Activated naive CD8-positive, alpha-beta T cell treated with anti-CD3 and anti-CD28 coated beads, Interleukin-2, amount 10 ng/mL, durations not matched to agents 7 days and 5 days (primary cell): ENCODE results near the gene KLK7. TPM values are rescaled to one million over a fixed set of nuclear protein-coding genes. Genes with fewer than 3 reads are reported as not detected.

Experiments
- ATAC-seq: fragments of 150-1000 bp; cut with Tn5 transposase; one replicate; pipeline ENCODE4 v1.10.0; 2021; ENCODE audit warnings: low read depth, moderate library complexity
- POLR2A ChIA-PET: fragments of 350-600 bp; sonication (Branson Sonifier 250); formaldehyde crosslinking; loops from one replicate; lab custom pipeline; 2021; ENCODE audit warnings: antibody characterized with exemption; lab: Charles Lee
- DNase-seq: peaks from one replicate; pipeline ENCODE4 v3.0.0; 2021
- H3K27ac Mint-ChIP-seq: one replicate; pipeline ENCODE4 v1.8.0; 2022; ENCODE audit warnings: mild to moderate bottlenecking, mixed read lengths
- H3K27me3 Mint-ChIP-seq: one replicate; pipeline ENCODE4 v1.8.0; 2022; ENCODE audit warnings: mild to moderate bottlenecking, moderate library complexity, mixed read lengths
- H3K36me3 Mint-ChIP-seq: one replicate; pipeline ENCODE4 v1.8.0; 2021; ENCODE audit warnings: mild to moderate bottlenecking, mixed read lengths
- H3K4me1 Mint-ChIP-seq: one replicate; pipeline ENCODE4 v1.8.0; 2021; ENCODE audit warnings: mixed read lengths
- H3K4me3 Mint-ChIP-seq: one replicate; pipeline ENCODE4 v1.8.0; 2022; ENCODE audit warnings: mild to moderate bottlenecking, moderate library complexity, mixed read lengths
- H3K9me3 Mint-ChIP-seq: one replicate; pipeline ENCODE4 v1.8.0; 2021; ENCODE audit warnings: mixed read lengths
- total RNA-seq, 2 experiments: library from RNA; stranded (reverse); gene quantifications; one replicate each; pipeline ENCODE4 v1.2.3, GENCODE V29; 2021

Gene KLK7
- not detected for total RNA-seq

DNA sequence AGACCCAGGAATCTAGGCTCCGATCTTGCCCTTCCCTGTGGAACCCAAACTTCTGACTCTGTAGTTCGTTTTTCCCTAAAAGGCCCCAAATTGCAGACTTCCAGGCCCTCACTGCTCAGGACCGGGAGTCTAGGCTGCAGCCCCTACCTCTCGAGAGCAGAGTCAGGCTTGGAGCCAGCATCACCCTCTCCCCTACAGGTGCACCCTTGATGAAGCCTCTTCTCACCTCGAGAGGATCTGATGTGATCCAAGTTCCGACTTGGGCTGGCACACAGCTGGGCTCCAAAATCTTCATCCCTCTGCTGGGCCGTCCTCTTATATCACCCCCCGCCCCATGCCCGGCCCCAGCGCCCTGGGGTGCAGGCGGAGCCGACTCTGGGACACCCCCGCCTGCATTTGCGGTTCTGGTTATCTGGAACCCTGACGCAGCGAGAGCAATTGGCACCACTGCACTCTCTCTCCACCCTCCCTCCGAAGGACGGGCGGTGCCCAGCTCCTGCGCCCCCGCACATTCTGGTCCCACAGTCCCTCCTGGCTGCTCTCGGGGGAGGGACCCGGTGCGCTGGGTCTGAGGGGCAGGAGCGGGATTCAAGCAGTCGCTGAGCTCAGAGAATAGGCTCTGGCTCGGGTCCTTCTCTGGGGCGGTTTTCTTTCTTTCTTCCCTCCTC lies at the start of gene KLK7:
KLK7 (minus strand) TSS at position 293 of the 668 bp plus-strand sequence. CDS start 1,518 bp downstream, outside the sequence.
- Mint-ChIP-seq H3K4me3 (no peak within 1 kb of the TSS), H3K4me1 (no peaks in the 10 kb centered on the region), H3K27ac (no peak within 1 kb of the TSS), H3K36me3 (no peaks in the 10 kb centered on the region), H3K9me3 (no peaks in the 10 kb centered on the region), H3K27me3 (peaks cover 40% of the 10 kb centered on the region)
- no peak for DNase-seq
- POLR2A ChIA-PET: no interaction called here
- no peak for ATAC-seq

DNA sequence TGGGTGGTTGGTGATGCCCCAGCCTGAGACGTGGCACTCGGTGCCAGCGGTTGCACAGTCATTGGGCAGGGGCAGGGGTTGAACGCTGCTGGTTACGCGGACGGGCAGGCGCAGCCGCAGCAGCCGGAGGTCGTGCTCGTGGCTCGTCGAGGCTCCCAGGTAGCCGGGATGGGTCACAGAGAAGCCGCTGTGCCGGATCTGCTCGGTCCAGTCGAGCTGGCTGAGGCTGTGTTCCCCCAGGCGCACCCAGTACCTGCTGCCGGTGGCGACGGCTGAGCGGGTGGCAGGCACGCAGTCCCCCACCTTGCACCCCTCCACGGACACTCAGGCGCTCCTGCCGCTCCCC lies 48.1 kb upstream of the KLK7 start:
- no peak overlapping the region for H3K27ac Mint-ChIP-seq
- no peaks in the 10 kb centered on the region for H3K36me3 Mint-ChIP-seq
- H3K4me1 Mint-ChIP-seq: no peaks in the 10 kb centered on the region
- no peak overlapping the region for H3K4me3 Mint-ChIP-seq
- H3K9me3 Mint-ChIP-seq: no peaks in the 10 kb centered on the region
- ATAC-seq (no peak), DNase-seq (no peak)
- H3K27me3 Mint-ChIP-seq: peaks cover 8% of the 10 kb centered on the region
- POLR2A ChIA-PET: no interaction called here

DNA sequence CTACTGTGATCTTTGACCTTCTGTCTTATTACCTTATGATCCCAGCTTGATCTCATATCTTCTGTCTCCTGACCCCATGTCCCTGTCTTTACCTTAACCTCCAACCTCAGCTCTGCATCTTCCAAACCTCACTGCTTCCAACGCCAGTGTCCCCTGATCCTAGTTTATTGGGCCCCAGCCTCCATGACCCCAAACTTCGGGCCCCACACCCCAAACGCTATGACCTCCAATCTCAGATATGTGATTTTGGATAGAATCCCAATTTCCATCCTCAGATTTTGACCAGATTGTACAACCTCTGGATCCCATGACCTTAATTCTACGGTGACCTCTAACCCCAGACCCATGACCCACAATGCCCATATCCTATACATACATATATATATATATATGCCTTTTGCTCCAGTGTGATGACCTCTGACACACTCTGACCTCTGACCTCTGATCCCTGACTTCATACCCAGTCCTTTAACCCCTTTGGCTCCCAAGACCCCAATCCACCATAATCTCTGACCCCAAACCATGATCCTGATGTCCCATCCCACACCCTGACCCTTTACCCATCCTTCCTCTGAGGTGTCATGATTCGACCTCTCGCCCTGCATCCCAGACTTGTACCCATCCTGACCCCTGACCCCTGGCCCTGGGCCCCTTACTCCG lies 47.6 kb upstream of the KLK7 start:
- Mint-ChIP-seq H3K36me3 (no peaks in the 10 kb centered on the region), H3K27me3 (peaks cover 11% of the 10 kb centered on the region), H3K27ac (no peak overlapping the region), H3K9me3 (no peaks in the 10 kb centered on the region), H3K4me1 (no peaks in the 10 kb centered on the region), H3K4me3 (no peak overlapping the region)
- no peak for ATAC-seq
- POLR2A ChIA-PET: no interaction called here
- DNase-seq: no peak

DNA sequence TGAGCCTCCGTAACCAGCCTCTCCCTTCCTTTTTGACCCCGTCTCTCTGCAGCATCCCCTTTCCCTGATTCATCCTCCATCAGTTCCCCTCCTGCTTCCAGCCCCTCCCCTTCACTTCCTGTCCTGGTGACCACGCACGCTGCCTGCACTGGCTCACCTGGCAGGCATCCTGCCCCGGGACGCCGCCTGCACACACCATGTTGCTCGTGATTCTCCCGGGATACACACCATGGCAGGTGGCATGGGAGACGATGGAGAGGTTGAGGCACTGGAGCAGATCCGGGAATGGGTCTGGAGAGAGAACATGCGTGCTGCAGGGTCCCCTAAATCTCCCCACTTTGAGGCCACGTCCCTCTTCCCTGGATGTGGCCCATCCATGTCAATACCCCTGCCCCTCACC lies 46.9 kb upstream of the KLK7 start:
- Mint-ChIP-seq H3K27ac (no peak overlapping the region), H3K36me3 (no peaks in the 10 kb centered on the region), H3K27me3 (peaks cover 8% of the 10 kb centered on the region), H3K4me3 (no peak overlapping the region), H3K9me3 (no peaks in the 10 kb centered on the region), H3K4me1 (no peaks in the 10 kb centered on the region)
- ATAC-seq: no peak
- DNase-seq: no peak
- POLR2A ChIA-PET: no interaction called here

DNA sequence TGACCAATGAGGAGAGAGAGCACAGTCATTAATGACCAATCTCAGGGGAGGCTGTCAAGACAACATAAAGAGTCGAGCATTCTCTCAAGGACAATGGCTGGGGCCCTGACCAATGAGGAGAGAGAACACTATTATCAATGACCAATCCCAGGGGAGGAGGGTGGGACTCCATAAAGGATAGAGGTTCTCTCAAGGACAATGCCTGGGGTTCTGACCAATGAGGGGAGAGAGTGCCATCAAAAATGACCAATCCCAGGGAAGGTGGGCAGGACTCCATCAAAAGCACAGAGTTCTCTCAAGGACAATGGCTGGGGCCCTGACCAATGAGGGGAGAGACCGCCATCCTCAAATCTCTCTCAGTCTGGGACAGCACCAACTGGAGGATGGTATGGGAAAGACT lies 46.0 kb upstream of the KLK7 start:
- no peaks in the 10 kb centered on the region for H3K9me3 Mint-ChIP-seq
- POLR2A ChIA-PET: no interaction called here
- H3K36me3 Mint-ChIP-seq: no peaks in the 10 kb centered on the region
- DNase-seq (no peak), ATAC-seq (no peak)
- peaks cover 14% of the 10 kb centered on the region for H3K27me3 Mint-ChIP-seq
- H3K4me3 Mint-ChIP-seq: no peak overlapping the region
- H3K27ac Mint-ChIP-seq: no peak overlapping the region
- H3K4me1 Mint-ChIP-seq: no peaks in the 10 kb centered on the region

DNA sequence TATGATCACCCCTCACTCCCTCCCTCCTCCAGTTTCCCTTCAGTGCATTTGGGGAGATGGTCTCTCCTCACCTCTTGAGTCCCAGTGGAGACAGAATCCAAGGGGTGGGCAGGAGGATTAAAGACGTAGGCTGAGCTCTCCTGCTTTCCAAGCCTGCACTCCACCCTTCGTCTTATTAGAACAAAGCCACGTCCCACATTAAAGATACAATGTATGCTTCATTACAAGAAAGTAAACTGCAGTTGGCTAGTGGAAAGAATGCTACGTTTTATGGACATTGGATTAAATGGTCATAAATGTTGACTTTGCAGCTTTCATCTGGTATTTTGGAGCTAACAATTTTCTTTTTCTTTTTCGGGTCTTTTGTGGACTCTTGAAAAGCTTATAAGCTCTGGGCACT lies 44.2 kb upstream of the KLK7 start:
- Mint-ChIP-seq H3K36me3 (no peaks in the 10 kb centered on the region), H3K9me3 (no peaks in the 10 kb centered on the region), H3K4me3 (no peak overlapping the region), H3K27me3 (peaks cover 13% of the 10 kb centered on the region), H3K4me1 (no peaks in the 10 kb centered on the region), H3K27ac (no peak overlapping the region)
- ATAC-seq (no peak), DNase-seq (no peak)
- POLR2A ChIA-PET: interaction anchor here (1.1 kb wide), 1 partner anchor 9 kb away, joined by 3 read pairs; no protein-coding TSS in a partner anchor

DNA sequence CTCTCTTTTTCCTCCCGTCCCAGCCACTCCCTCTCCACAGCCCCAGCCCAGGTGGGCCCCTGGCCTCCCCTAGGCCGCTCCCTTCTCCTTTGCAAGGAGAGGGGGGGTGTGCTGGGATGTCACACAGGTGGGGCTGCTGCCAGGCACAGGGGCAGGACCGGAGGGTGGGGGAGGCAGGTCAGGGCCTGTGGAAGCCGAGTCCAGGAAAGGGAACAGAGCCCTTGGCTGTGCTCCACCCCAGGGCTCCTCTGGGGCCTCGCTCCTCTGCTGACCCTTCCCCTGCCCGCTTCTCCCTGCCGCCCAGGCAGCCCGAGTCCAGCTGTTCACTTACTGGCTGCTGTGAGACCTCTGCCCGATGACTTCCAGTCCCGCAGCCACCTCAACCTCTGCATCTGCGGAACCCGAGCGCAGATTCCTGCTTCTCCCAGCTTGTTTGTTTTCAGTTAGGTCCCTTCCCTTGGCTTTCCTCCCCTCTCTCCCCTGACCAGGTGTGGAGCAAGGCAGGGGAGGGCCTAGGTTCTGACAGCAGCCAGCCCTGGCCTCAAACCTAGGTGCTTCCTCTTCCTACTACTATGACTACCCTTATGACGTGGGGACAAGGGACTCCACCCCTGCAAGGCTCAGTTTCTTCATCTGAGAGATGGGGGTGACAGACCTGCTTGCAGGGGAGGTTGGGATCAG lies 43.5 kb upstream of the KLK7 start:
- no peak for DNase-seq
- H3K36me3 Mint-ChIP-seq: no peaks in the 10 kb centered on the region
- no peak overlapping the region for H3K4me3 Mint-ChIP-seq
- ATAC-seq: no peak
- POLR2A ChIA-PET: interaction anchor here (1.1 kb wide), 1 partner anchor 8 kb away, joined by 3 read pairs; no protein-coding TSS in a partner anchor
- no peak overlapping the region for H3K27ac Mint-ChIP-seq
- peaks cover 18% of the 10 kb centered on the region for H3K27me3 Mint-ChIP-seq
- H3K4me1 Mint-ChIP-seq: no peaks in the 10 kb centered on the region
- no peaks in the 10 kb centered on the region for H3K9me3 Mint-ChIP-seq

DNA sequence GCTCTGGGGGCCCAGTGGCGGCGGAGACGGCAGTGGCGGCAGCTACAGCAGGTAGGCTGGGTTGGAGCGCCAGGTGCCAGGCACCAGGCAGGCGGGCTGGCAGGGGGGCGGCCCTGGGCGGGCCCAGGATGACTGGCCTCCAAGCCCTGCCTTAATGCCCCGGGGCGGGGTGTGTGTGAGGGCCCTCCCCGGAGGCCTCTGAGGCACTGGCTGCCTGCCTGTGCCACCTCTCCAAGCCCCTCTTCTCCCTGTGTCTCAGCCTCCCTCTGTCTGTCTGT lies 42.8 kb upstream of the KLK7 start, which contains the start of gene KLK11:
KLK11 (minus strand) TSS at position 63 of the 278 bp plus-strand sequence. CDS start 985 bp downstream, outside the sequence.
- no peaks in the 10 kb centered on the region for H3K9me3 Mint-ChIP-seq
- no peak within 1 kb of the TSS for H3K27ac Mint-ChIP-seq
- peaks cover 22% of the 10 kb centered on the region for H3K27me3 Mint-ChIP-seq
- H3K36me3 Mint-ChIP-seq: no peaks in the 10 kb centered on the region
- no peak for DNase-seq
- no peak for ATAC-seq
- H3K4me3 Mint-ChIP-seq: no peak within 1 kb of the TSS
- POLR2A ChIA-PET: no interaction called here
- no peaks in the 10 kb centered on the region for H3K4me1 Mint-ChIP-seq

DNA sequence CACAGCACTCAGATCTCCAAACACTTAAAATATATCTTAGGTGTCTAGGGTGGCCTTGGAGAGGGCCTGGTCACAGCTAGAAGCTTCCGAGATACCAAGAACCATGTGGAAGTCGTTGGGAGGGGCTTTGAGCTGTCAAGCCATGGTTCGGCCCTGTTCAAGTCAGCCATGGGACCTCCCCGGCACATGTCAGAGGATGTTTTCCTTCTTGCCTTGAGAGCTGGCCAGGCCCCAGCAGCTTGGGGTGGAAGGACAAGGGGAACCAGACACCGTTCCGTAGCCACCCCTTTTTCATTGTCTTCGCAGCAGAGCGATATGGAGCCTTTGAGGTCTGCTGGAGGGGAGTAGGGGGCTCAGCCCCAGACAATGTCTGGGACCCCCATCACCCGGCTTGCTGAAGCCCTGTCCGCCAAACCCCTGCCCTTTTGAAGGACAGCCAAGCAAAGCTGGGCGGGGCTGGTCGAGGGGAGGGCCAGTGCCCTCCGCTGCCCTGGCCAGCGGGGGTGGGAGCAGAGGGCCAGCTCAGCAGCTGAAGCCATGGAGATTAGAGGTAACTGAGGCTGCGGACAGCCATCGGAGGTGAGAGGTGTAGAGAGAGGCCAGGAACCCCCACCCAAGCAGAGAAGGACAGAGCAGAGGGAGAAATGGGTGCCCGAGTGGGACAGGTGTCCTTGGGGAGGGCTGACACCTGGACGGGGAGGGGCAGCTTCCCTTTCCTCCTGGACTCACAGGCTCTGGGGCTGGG lies 42.3 kb upstream of the KLK7 start:
- H3K9me3 Mint-ChIP-seq: no peaks in the 10 kb centered on the region

DNA sequence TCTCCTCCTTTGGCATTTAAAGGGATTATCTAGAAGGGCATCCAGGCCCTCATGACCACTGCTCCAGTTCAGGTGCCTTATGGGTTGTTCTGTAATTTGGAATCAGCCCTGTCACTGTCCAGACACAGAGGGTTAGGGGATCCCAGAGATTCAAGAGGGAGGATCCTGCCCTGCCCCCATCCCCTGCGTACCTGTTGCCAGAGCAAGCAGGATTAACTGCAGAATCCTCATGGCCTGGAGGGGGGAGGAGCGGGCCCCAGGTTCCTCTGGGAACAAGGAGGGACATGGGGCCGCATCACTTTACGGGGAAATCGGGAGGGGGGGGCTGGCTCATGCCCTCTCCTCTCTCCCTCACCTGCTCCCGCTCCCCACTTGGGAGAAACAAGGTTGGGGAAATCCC lies 41.7 kb upstream of the KLK7 start:
- no peak for DNase-seq
- Mint-ChIP-seq H3K9me3 (no peaks in the 10 kb centered on the region), H3K4me1 (no peaks in the 10 kb centered on the region), H3K27ac (no peak overlapping the region), H3K36me3 (no peaks in the 10 kb centered on the region), H3K27me3 (peaks cover 29% of the 10 kb centered on the region), H3K4me3 (no peak overlapping the region)
- POLR2A ChIA-PET: no interaction called here
- no peak for ATAC-seq

More for the DNA sequence above, 42.3 kb upstream of the KLK7 start:
- no peak for DNase-seq
- Mint-ChIP-seq H3K27me3 (peaks cover 25% of the 10 kb centered on the region), H3K4me3 (no peak overlapping the region), H3K27ac (no peak overlapping the region), H3K4me1 (no peaks in the 10 kb centered on the region), H3K36me3 (no peaks in the 10 kb centered on the region)
- no peak for ATAC-seq
- POLR2A ChIA-PET: no interaction called here

DNA sequence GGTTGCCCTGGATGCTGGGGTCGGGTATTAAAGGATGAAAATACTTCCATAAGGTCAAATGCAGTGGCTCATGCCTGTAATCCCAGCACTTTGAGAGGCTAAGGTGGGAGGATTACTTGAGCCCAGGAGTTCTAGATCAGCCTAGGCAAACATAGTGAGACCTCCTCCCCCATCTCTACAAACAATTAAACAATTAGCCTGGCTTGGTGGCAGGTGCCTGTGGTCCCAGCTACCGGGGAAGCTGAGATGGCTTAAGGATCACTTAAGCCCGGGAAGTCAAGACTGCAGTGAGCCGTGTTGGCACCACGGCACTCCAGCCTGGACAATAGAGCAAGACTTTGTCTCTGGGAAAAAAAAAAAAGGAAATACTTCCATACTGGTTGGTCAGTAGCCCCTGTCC lies 41.2 kb upstream of the KLK7 start:
- H3K27ac Mint-ChIP-seq: no peak overlapping the region
- DNase-seq: no peak
- no peak overlapping the region for H3K4me3 Mint-ChIP-seq
- POLR2A ChIA-PET: no interaction called here
- peaks cover 33% of the 10 kb centered on the region for H3K27me3 Mint-ChIP-seq
- H3K36me3 Mint-ChIP-seq: no peaks in the 10 kb centered on the region
- no peak for ATAC-seq
- H3K9me3 Mint-ChIP-seq: no peaks in the 10 kb centered on the region
- peaks cover 2% of the 10 kb centered on the region for H3K4me1 Mint-ChIP-seq

DNA sequence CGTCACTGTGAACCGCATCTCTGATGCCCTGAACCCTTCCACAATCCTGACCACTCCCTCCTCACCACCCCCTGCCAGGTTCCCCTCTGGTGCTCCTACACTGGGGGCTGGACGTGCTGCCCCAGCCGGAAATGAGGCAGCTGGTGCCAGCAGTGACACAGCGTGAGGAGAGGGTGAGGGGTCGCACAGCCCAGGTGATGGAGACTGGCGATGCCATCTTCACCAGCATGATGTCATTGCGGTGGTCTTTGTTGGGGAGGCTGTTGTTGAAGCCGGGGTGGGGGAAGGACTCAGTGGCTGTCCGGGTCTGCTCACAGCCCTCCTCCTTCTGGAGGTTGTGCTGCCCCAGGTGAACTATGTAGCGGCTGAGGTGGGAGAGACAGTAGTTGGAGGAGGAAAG lies 40.2 kb upstream of the KLK7 start:
- H3K4me3 Mint-ChIP-seq: no peak overlapping the region
- DNase-seq (no peak), ATAC-seq (no peak)
- no peak overlapping the region for H3K27ac Mint-ChIP-seq
- no peaks in the 10 kb centered on the region for H3K9me3 Mint-ChIP-seq
- POLR2A ChIA-PET: interaction anchor here (0.6 kb wide), 1 partner anchor 16 kb away, joined by 4 read pairs; no protein-coding TSS in a partner anchor
- peaks cover 4% of the 10 kb centered on the region for H3K4me1 Mint-ChIP-seq
- peaks cover 42% of the 10 kb centered on the region for H3K27me3 Mint-ChIP-seq
- no peaks in the 10 kb centered on the region for H3K36me3 Mint-ChIP-seq

DNA sequence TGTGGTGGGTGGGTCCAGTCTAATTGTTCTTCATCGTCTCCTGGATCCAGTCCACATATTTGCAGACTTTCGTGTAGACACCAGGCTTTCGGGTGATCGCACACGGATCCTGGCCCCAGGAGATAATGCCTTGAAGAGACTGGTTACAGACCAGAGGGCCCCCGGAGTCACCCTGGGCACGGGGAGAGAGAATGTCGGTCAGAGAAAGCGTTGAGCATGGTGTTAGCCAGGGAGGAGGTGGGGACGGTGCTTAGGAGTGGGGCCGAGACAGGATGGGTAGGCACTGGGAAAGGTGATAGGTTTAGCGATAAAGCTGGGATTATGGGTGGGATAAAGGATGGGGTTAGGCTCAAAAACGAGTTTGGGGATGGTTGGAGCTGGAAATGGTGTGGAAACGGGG lies 38.8 kb upstream of the KLK7 start:
- no peaks in the 10 kb centered on the region for H3K9me3 Mint-ChIP-seq
- H3K36me3 Mint-ChIP-seq: no peaks in the 10 kb centered on the region
- H3K4me1 Mint-ChIP-seq: peaks cover 10% of the 10 kb centered on the region
- H3K27me3 Mint-ChIP-seq: peaks cover 55% of the 10 kb centered on the region
- no peak for ATAC-seq
- POLR2A ChIA-PET: no interaction called here
- no peak overlapping the region for H3K4me3 Mint-ChIP-seq
- no peak for DNase-seq
- H3K27ac Mint-ChIP-seq: no peak overlapping the region
